Body of pancreas (tissue), 4 donors: ENCODE data around the gene SLC35E1. TPM values are rescaled to one million over a fixed set of nuclear protein-coding genes. Genes with fewer than 3 reads are reported as not detected.
"Not testable (repeated sequence)": the region's sequence is repeated elsewhere in the genome, so short reads cannot be mapped to it uniquely, and the experiment has no call there.

Experiments
- ATAC-seq: fragments of 150-250 bp; one replicate; pipeline ENCODE4 v1.9.1; 2016
- DNase-seq, 4 donors: peaks; one replicate each; pipeline ENCODE4 v3.0.0-alpha.2; 2019
- H3K27ac ChIP-seq, 4 donors: fragments of 200-600 bp; sonication (generic); 1 replicate in 3 of 4; 2 replicates in 1 of 4; pipeline versions ENCODE4 v1.5.1 to v1.6.1; 2016 to 2019; ENCODE audit warnings: mild to moderate bottlenecking in 1 of 4, mixed read lengths in 1 of 4, moderate library complexity in 1 of 4
- H3K27me3 ChIP-seq, 2 donors: fragments of 200-600 bp; sonication (generic); one replicate each; pipeline ENCODE4 v1.6.0; 2016; ENCODE audit warnings: mild to moderate bottlenecking in 1 of 2
- H3K36me3 ChIP-seq, 2 donors: fragments of 200-600 bp; sonication (generic); replicated peaks in 1 of 2; 2 replicates each; pipeline ENCODE4 v1.5.1; 2016; ENCODE audit warnings: low read depth in 2 of 2; ENCODE audit not compliant: insufficient read depth in 1 of 2
- H3K4me1 ChIP-seq: fragments of 200-600 bp; sonication (generic); one replicate; pipeline ENCODE4 v1.6.0; 2016
- H3K4me3 ChIP-seq, 2 donors: fragments of 200-600 bp; sonication (generic); 1 replicate in 1 of 2; 2 replicates in 1 of 2; pipeline ENCODE4 v1.5.1; 2016 to 2019
- H3K9me3 ChIP-seq, 3 donors: fragments of 200-600 bp; sonication (generic); 1 replicate in 2 of 3; 2 replicates in 1 of 3; pipeline ENCODE4 v1.5.1; 2016
- POLR2A ChIP-seq, 3 donors: fragments of 450-650 bp; IDR thresholded peaks; one replicate each; pipeline ENCODE4 v1.6.1; 2016; ENCODE audit warnings: antibody characterized with exemption in 3 of 3, mild to moderate bottlenecking in 2 of 3
- WGBS, 2 donors: methylation state at CpG; one replicate each; pipeline ENCODE4 v1.1.5; 2017; 5-methylcytosine and 5-hydroxymethylcytosine counted together
- intact Hi-C: fragments of 100-400 bp; cut with DNase I; formaldehyde crosslinking; loops from one replicate; pipeline ENCODE4 v1.15.1; 2023
- small RNA-seq: library from RNA; depleted of rRNA; stranded (forward); fragments of <200 nt; gene quantifications from one replicate; pipeline ENCODE3, GENCODE V24; 2016
- total RNA-seq, 2 donors: library from RNA; depleted of rRNA; stranded (reverse); fragments of >200 nt; gene quantifications; one replicate each; pipeline ENCODE4 v1.1.0, GENCODE V29; 2016
- TF ChIP-seq, protein P1 (sequence below), 7 experiments: fragments of 450-650 bp in 4 of 7; fragments of 200-600 bp in 3 of 7; sonication (generic) in 3 of 7; IDR thresholded peaks; one replicate each; pipeline ENCODE4 v1.5.1; 2016 to 2019; ENCODE audit warnings: antibody characterized with exemption in 7 of 7

Gene SLC35E1
- total RNA-seq, 2 donors from 2014 or later: 27.0 to 66.3 TPM

DNA sequence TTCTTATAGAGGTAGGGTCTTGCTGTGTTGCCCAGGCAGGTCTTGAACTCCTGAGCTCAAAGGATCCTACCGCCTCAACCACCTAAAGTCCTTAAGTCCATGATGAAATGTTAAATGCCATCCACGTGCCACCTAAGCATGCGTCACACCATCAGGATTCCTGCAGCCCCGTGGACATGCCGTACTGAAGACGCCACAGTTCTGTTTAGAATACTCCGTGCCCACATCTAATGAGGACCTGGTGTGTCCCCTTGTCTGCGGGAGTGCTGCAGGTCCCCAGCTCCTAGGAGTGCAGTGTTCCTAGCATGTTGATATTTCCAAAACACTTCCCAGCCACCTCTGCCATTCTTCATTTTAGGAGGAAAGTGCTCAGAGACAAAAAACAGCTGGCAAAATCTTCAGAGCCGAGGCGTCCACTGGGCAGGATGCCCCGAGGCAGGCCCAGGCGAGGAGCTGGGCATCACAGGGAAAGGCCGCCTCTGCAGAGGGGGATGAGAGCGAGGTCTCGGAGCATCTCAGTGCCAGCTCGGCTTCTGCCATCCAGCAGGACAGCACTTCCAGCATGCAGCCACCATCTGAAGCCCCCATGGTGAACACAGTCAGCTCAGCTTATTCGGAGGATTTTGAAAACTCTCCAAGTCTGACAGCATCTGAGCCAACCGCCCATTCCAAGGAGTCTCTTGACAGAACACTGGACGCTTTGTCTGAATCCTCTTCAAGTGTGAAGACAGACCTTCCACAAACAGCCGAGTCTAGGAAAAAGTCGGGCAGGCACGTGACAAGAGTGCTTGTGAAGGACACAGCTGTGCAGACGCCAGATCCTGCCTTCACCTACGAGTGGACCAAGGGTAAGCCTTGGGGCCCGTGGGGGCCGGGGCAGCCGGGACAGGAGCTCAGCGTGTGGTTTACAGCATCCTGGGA is 62.8 kb downstream of the SLC35E1 start:
- Histone ChIP-seq H3K27ac (no peak overlapping the region), H3K4me1 (no peaks in the 10 kb centered on the region), H3K27me3 (no peaks in the 10 kb centered on the region), H3K36me3 (peaks cover 0 to 6% of the 10 kb centered on the region in 2 donors), H3K9me3 (no peaks in the 10 kb centered on the region), H3K4me3 (no peak overlapping the region)
- 83 to 91% methylated on average over 14 to 28 of the region's 28 CpGs for WGBS, 2 donors
- DNase-seq (no peak), ATAC-seq (no peak)
- TF ChIP-seq, protein P1, sequence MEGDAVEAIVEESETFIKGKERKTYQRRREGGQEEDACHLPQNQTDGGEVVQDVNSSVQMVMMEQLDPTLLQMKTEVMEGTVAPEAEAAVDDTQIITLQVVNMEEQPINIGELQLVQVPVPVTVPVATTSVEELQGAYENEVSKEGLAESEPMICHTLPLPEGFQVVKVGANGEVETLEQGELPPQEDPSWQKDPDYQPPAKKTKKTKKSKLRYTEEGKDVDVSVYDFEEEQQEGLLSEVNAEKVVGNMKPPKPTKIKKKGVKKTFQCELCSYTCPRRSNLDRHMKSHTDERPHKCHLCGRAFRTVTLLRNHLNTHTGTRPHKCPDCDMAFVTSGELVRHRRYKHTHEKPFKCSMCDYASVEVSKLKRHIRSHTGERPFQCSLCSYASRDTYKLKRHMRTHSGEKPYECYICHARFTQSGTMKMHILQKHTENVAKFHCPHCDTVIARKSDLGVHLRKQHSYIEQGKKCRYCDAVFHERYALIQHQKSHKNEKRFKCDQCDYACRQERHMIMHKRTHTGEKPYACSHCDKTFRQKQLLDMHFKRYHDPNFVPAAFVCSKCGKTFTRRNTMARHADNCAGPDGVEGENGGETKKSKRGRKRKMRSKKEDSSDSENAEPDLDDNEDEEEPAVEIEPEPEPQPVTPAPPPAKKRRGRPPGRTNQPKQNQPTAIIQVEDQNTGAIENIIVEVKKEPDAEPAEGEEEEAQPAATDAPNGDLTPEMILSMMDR (IDR thresholded peaks at IDR 0.05): no peak
- TF ChIP-seq POLR2A (IDR thresholded peaks at IDR 0.05): no peak
- intact Hi-C loops: no loop called here

DNA sequence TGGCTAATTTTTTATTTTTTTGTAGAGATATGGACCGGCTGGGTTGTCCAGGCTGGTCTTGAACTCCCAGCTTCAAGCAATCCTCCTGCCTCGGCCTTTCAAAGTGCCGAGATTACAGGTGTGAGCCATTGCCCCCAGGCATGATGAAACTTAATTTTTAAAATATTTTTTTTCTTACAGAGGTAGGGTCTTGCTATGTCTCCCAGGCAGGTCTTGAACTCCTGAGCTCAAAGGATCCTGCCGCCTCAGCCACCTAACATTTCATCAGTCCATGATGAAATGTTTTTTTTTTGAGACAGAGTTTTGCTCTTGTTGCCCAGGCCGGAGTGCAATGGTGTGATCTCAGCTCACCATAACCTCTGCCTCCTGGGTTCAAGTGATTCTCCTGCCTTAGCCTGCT is 63.7 kb downstream of the SLC35E1 start:
- no peak overlapping the region for H3K27ac ChIP-seq
- H3K9me3 ChIP-seq: no peaks in the 10 kb centered on the region
- H3K27me3 ChIP-seq: no peaks in the 10 kb centered on the region
- intact Hi-C loops: no loop called here
- no peaks in the 10 kb centered on the region for H3K4me1 ChIP-seq
- ATAC-seq: no peak
- H3K4me3 ChIP-seq: no peak overlapping the region
- TF ChIP-seq, protein P1 (IDR thresholded peaks at IDR 0.05): no peak
- no peak for TF ChIP-seq POLR2A (IDR thresholded peaks at IDR 0.05)
- 87% methylated on average over 5 of the region's 5 CpGs for WGBS, 2 donors
- DNase-seq: no peak
- H3K36me3 ChIP-seq: peaks cover 0 to 4% of the 10 kb centered on the region in 2 donors

DNA sequence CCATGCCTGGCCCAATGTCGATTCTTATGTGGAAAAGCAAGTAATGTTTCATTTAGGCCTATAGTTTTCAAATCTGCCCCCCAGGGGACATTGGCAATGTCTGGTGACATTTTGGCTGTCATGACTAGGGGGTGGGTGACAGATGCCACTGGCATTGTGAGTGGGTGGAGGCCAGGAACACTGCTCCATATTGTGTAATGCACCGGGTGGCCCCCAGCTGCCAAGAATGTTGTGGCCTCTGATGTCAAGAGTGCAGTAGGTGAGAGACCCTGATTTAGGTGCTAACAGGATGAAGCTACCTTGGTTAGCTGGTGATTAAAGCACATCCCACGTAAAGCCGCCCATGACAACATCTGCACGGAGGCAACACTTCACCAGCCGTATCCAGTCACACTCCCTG is 65.3 kb downstream of the SLC35E1 start:
- no peak for ATAC-seq
- H3K36me3 ChIP-seq: peaks cover 0 to 9% of the 10 kb centered on the region in 2 donors
- no peak for TF ChIP-seq POLR2A (IDR thresholded peaks at IDR 0.05)
- TF ChIP-seq, protein P1 (IDR thresholded peaks at IDR 0.05): no peak
- no peak overlapping the region for H3K4me3 ChIP-seq
- WGBS, 2 donors: 83 to 90% methylated on average over 6 of the region's 6 CpGs
- no peaks in the 10 kb centered on the region for H3K4me1 ChIP-seq
- no peak for DNase-seq
- H3K27ac ChIP-seq: no peak overlapping the region
- H3K9me3 ChIP-seq: no peaks in the 10 kb centered on the region
- intact Hi-C loops: no loop called here
- H3K27me3 ChIP-seq: no peaks in the 10 kb centered on the region

DNA sequence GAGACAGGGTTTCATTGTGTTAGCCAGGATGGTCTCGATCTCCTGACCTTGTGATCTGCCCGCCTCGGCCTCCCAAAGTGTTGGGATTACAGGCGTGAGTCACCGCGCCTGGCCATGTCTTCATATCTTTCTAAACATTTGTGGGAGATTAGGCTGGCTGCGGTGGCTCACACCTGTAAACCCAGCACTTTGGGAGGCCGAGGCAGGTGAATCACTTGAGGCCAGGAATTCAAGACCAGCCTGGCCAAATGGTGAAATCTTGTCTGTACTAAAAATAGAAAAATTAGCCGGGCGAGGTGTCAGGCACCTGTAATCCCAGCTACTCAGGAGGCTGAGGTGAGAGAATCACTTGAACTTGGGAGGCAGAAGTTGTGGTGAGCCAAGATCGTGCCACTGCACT is 66.1 kb downstream of the SLC35E1 start:
- H3K27ac ChIP-seq, H3K9me3 ChIP-seq, intact Hi-C loops, ATAC-seq, H3K4me1 ChIP-seq, DNase-seq, H3K36me3 ChIP-seq, H3K27me3 ChIP-seq, H3K4me3 ChIP-seq: not testable (repeated sequence)
- 93 to 94% methylated on average over 11 of the region's 11 CpGs for WGBS, 2 donors

DNA sequence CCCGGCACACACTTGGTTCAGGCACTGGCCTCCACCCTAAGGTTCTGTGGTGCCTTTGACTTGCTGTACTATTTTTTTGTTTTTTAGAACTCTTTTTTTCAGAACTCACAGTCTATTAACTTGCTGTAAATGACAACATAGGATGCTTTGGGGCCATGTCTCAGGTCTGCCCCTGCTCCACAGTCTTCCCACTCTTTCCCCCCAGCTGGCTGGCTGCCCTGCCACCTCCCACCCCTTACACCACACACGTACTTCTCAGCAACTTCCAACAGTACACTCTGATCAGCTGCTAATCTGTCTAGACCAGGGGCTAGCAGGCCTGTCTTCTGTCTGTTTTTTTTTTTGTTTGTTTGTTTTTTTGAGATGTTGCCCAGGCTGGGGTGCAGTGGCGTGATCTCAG is 67.9 kb downstream of the SLC35E1 start:
- WGBS, 2 donors: 75 to 95% methylated on average over 3 of the region's 3 CpGs
- Histone ChIP-seq H3K36me3 (peaks cover 0 to 6% of the 10 kb centered on the region in 2 donors), H3K27me3 (no peaks in the 10 kb centered on the region), H3K9me3 (no peaks in the 10 kb centered on the region), H3K4me3 (no peak overlapping the region), H3K4me1 (no peaks in the 10 kb centered on the region), H3K27ac (no peak overlapping the region)
- intact Hi-C loops: no loop called here
- ATAC-seq: no peak
- TF ChIP-seq, protein P1 (IDR thresholded peaks at IDR 0.05): no peak
- no peak for TF ChIP-seq POLR2A (IDR thresholded peaks at IDR 0.05)
- no peak for DNase-seq

Small RNA genes lying within 50 kb of the gene (small RNA-seq; reads per million reads assigned to genes)
- not detected for gene RN7SL146P

Other genes with a start within 250 kb of the SLC35E1 start
- gene KLF2, start 247.6 kb downstream of the SLC35E1 start, total RNA-seq: 10 to 100 TPM; 13.2 to 42.2 TPM
- gene EPS15L1, start 100.4 kb downstream of the SLC35E1 start, total RNA-seq: 10 to 100 TPM in 1 of 2 donors, 1 to 10 TPM in 1; 9.1 to 20.8 TPM
- gene CALR3, start 76.2 kb downstream of the SLC35E1 start, total RNA-seq: not detected
- gene C19orf44, start 76.0 kb downstream of the SLC35E1 start, total RNA-seq: 10 to 100 TPM in 1 of 2 donors, 1 to 10 TPM in 1; 4.9 to 14.8 TPM
- gene CHERP, start 30.0 kb downstream of the SLC35E1 start, total RNA-seq: 10 to 100 TPM in 1 of 2 donors, 1 to 10 TPM in 1; 8.6 to 34.9 TPM
- gene MED26, start 55.8 kb upstream of the SLC35E1 start, total RNA-seq: 1 to 10 TPM; 4.9 to 8.2 TPM
- gene SMIM7, start 87.7 kb upstream of the SLC35E1 start, total RNA-seq: 10 to 100 TPM; 40.5 to 96.2 TPM
- gene TMEM38A, start 88.7 kb upstream of the SLC35E1 start, total RNA-seq: 1 to 10 TPM; 2.9 to 3.3 TPM
- gene NWD1, start 147.4 kb upstream of the SLC35E1 start, total RNA-seq: 1 to 10 TPM; 1.6 TPM